WTC11 (cell line): ENCODE results near the gene RNF149. TPM values are rescaled to one million over a fixed set of nuclear protein-coding genes. Genes with fewer than 3 reads are reported as not detected.
A peak's percentile ranks its signal among the peaks of the same experiment; 100 is the strongest.

ENCODE experiments used
- ATAC-seq: fragments of 200-7000 bp; cut with Tn5 transposase; 2 replicates; pipeline ENCODE4 v1.10.0; 2021; ENCODE audit warnings: mild to moderate bottlenecking, moderate library complexity
- CTCF ChIA-PET: fragments of 300-600 bp; sonication (Branson Sonifier 250); formaldehyde crosslinking; loops from one replicate; lab custom pipeline; 2021; ENCODE audit warnings: antibody characterized with exemption; lab: Charles Lee
- POLR2A ChIA-PET: fragments of 350-600 bp; sonication (Branson Sonifier 250); formaldehyde crosslinking; loops from one replicate; lab custom pipeline; 2021; ENCODE audit warnings: antibody characterized with exemption; lab: Charles Lee
- DNase-seq: peaks from one replicate; pipeline ENCODE4 v3.0.0; 2021; ENCODE audit warnings: low spot score
- H3K27ac Mint-ChIP-seq: 2 replicates; pipeline ENCODE4 v1.8.0; 2021; ENCODE audit warnings: mixed read lengths
- H3K27me3 Mint-ChIP-seq: 2 replicates; pipeline ENCODE4 v1.8.0; 2021; ENCODE audit warnings: low read depth, mild to moderate bottlenecking, moderate library complexity, mixed read lengths
- H3K36me3 Mint-ChIP-seq: 2 replicates; pipeline ENCODE4 v1.8.0; 2021; ENCODE audit warnings: mixed read lengths
- H3K4me1 Mint-ChIP-seq: 2 replicates; pipeline ENCODE4 v1.8.0; 2022; ENCODE audit warnings: mixed read lengths
- H3K4me3 Mint-ChIP-seq: 2 replicates; pipeline ENCODE4 v1.8.0; 2021; ENCODE audit warnings: mild to moderate bottlenecking, moderate library complexity, mixed read lengths
- H3K9me3 Mint-ChIP-seq: 2 replicates; pipeline ENCODE4 v1.8.0; 2021; ENCODE audit warnings: mixed read lengths
- AFF4 ChIP-seq: sonication (generic); formaldehyde crosslinking; IDR thresholded peaks from 2 replicates; pipeline ENCODE4 v1.8.1; 2023; ENCODE audit warnings: mild to moderate bottlenecking, missing genetic modification reagents, borderline replicate concordance
- CBFB ChIP-seq: sonication (generic); formaldehyde crosslinking; IDR thresholded peaks from 2 replicates; pipeline ENCODE4 v1.8.1; 2022; ENCODE audit warnings: mild to moderate bottlenecking, low read depth, missing genetic modification reagents
- CREM ChIP-seq: sonication (generic); formaldehyde crosslinking; IDR thresholded peaks from 2 replicates; pipeline ENCODE4 v1.8.1; 2022; ENCODE audit warnings: mild to moderate bottlenecking, missing genetic modification reagents, moderate library complexity
- E2F1 ChIP-seq: sonication (generic); formaldehyde crosslinking; IDR thresholded peaks from 2 replicates; pipeline ENCODE4 v1.8.0; 2022; ENCODE audit warnings: mild to moderate bottlenecking, missing genetic modification reagents
- E2F4 ChIP-seq: sonication (generic); formaldehyde crosslinking; IDR thresholded peaks from 2 replicates; pipeline ENCODE4 v1.8.1; 2022; ENCODE audit warnings: low read depth, mild to moderate bottlenecking, moderate library complexity, missing genetic modification reagents, borderline replicate concordance
- EMX1 ChIP-seq: fragments of 250-450 bp; sonication (Bioruptor Pico); IDR thresholded peaks from 2 replicates; pipeline ENCODE4 v1.8.0; 2021; ENCODE audit warnings: mild to moderate bottlenecking
- FOXJ3 ChIP-seq: sonication (generic); formaldehyde crosslinking; IDR thresholded peaks from 2 replicates; pipeline ENCODE4 v1.9.0; 2021; ENCODE audit warnings: missing genetic modification reagents, mild to moderate bottlenecking, borderline replicate concordance
- GRHL2 ChIP-seq: fragments of 250-450 bp; sonication (Bioruptor Pico); IDR thresholded peaks from 2 replicates; pipeline ENCODE4 v1.8.0; 2022; ENCODE audit warnings: mild to moderate bottlenecking, moderate library complexity; ENCODE audit not compliant: insufficient replicate concordance, severe bottlenecking
- HMGXB4 ChIP-seq: sonication (generic); formaldehyde crosslinking; IDR thresholded peaks from 2 replicates; pipeline ENCODE4 v1.8.1; 2023; ENCODE audit warnings: mild to moderate bottlenecking, moderate library complexity, missing genetic modification reagents
- IRF1 ChIP-seq: sonication (generic); formaldehyde crosslinking; IDR thresholded peaks from 2 replicates; pipeline ENCODE4 v1.8.0; 2023; ENCODE audit warnings: missing genetic modification reagents
- MAX ChIP-seq: sonication (generic); formaldehyde crosslinking; IDR thresholded peaks from 2 replicates; pipeline ENCODE4 v1.8.0; 2022; ENCODE audit warnings: mild to moderate bottlenecking, missing genetic modification reagents
- NFATC4 ChIP-seq: fragments of 250-450 bp; sonication (Bioruptor Pico); IDR thresholded peaks from 2 replicates; pipeline ENCODE4 v1.9.0; 2021; ENCODE audit warnings: mild to moderate bottlenecking
- NFYB ChIP-seq: sonication (generic); formaldehyde crosslinking; conservative IDR thresholded peaks from 2 replicates; pipeline ENCODE4 v1.8.0; 2022; ENCODE audit warnings: low read depth, missing genetic modification reagents
- NR2C2 ChIP-seq: sonication (generic); formaldehyde crosslinking; IDR thresholded peaks from 2 replicates; pipeline ENCODE4 v1.8.0; 2022; ENCODE audit warnings: mild to moderate bottlenecking, missing genetic modification reagents
- OVOL2 ChIP-seq: fragments of 250-450 bp; sonication (Bioruptor Pico); IDR thresholded peaks from 2 replicates; pipeline ENCODE4 v1.9.0; 2021; ENCODE audit warnings: mild to moderate bottlenecking, borderline replicate concordance
- PRRX2 ChIP-seq: fragments of 250-450 bp; sonication (Bioruptor Pico); IDR thresholded peaks from 2 replicates; pipeline ENCODE4 v1.8.0; 2021; ENCODE audit warnings: mild to moderate bottlenecking
- SMAD3 ChIP-seq: sonication (generic); formaldehyde crosslinking; IDR thresholded peaks from 2 replicates; pipeline ENCODE4 v1.8.0; 2022; ENCODE audit warnings: missing genetic modification reagents, mild to moderate bottlenecking, borderline replicate concordance
- TCF7 ChIP-seq: sonication (generic); formaldehyde crosslinking; IDR thresholded peaks from 2 replicates; pipeline ENCODE4 v1.8.0; 2022; ENCODE audit warnings: mild to moderate bottlenecking, low read depth, missing genetic modification reagents, moderate library complexity
- TEAD1 ChIP-seq: sonication (generic); formaldehyde crosslinking; IDR thresholded peaks from 2 replicates; pipeline ENCODE4 v1.8.0; 2022; ENCODE audit warnings: mild to moderate bottlenecking, missing genetic modification reagents
- USF2 ChIP-seq: sonication (generic); formaldehyde crosslinking; IDR thresholded peaks from 2 replicates; pipeline ENCODE4 v1.8.1; 2023; ENCODE audit warnings: mild to moderate bottlenecking, missing genetic modification reagents, moderate library complexity
- ZNF396 ChIP-seq: fragments of 250-450 bp; sonication (Bioruptor Pico); IDR thresholded peaks from 2 replicates; pipeline ENCODE4 v1.8.0; 2021; ENCODE audit warnings: mild to moderate bottlenecking, moderate library complexity, borderline replicate concordance
- ZNF423 ChIP-seq: fragments of 250-450 bp; sonication (Bioruptor Pico); IDR thresholded peaks from 2 replicates; pipeline ENCODE4 v2.1.2; 2022; ENCODE audit warnings: mild to moderate bottlenecking, moderate library complexity
- total RNA-seq: library from RNA; stranded (reverse); gene quantifications from 3 replicates; pipeline ENCODE4 v1.2.3, GENCODE V29; 2021
- TF ChIP-seq, protein P1 (sequence below): sonication (generic); formaldehyde crosslinking; IDR thresholded peaks from 2 replicates; pipeline ENCODE4 v1.8.0; 2022; ENCODE audit warnings: mild to moderate bottlenecking, missing genetic modification reagents
- TF ChIP-seq, protein P2 (sequence below): sonication (generic); formaldehyde crosslinking; IDR thresholded peaks from 2 replicates; pipeline ENCODE4 v1.8.1; 2022; ENCODE audit warnings: mild to moderate bottlenecking, missing genetic modification reagents, moderate library complexity, borderline replicate concordance

The RNF149 gene
- total RNA-seq, 1 experiment from 2014 or later: 25.6 TPM

GRCh38 chr2:101306410-101306809 is 2.1 kb downstream of the RNF149 start:
- no peaks in the 10 kb centered on the region for H3K9me3 Mint-ChIP-seq
- peaks cover 50% of the 10 kb centered on the region for H3K4me1 Mint-ChIP-seq
- CTCF ChIA-PET: no interaction called here
- no peak overlapping the region for H3K27ac Mint-ChIP-seq
- TF ChIP-seq NFATC4 (CRISPR knock-in tag) (no peak), FOXJ3 (CRISPR knock-in tag) (no peak), CREM (no peak), E2F4 (CRISPR knock-in tag) (no peak), TCF7 (no peak), NFYB (no peak), ZNF423 (no peak), E2F1 (CRISPR knock-in tag) (no peak), MAX (no peak), OVOL2 (CRISPR knock-in tag) (no peak), EMX1 (CRISPR knock-in tag) (no peak), HMGXB4 (no peak)
- TF ChIP-seq, protein P1, sequence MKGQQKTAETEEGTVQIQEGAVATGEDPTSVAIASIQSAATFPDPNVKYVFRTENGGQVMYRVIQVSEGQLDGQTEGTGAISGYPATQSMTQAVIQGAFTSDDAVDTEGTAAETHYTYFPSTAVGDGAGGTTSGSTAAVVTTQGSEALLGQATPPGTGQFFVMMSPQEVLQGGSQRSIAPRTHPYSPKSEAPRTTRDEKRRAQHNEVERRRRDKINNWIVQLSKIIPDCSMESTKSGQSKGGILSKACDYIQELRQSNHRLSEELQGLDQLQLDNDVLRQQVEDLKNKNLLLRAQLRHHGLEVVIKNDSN (CRISPR knock-in tag): no peak
- ATAC-seq (no peak), DNase-seq (no peak)
- peak overlapping the region; percentile 87 for H3K4me3 Mint-ChIP-seq
- peaks cover 15% of the 10 kb centered on the region for H3K36me3 Mint-ChIP-seq
- POLR2A ChIA-PET: no interaction called here
- H3K27me3 Mint-ChIP-seq: peaks cover 9% of the 10 kb centered on the region

DNA sequence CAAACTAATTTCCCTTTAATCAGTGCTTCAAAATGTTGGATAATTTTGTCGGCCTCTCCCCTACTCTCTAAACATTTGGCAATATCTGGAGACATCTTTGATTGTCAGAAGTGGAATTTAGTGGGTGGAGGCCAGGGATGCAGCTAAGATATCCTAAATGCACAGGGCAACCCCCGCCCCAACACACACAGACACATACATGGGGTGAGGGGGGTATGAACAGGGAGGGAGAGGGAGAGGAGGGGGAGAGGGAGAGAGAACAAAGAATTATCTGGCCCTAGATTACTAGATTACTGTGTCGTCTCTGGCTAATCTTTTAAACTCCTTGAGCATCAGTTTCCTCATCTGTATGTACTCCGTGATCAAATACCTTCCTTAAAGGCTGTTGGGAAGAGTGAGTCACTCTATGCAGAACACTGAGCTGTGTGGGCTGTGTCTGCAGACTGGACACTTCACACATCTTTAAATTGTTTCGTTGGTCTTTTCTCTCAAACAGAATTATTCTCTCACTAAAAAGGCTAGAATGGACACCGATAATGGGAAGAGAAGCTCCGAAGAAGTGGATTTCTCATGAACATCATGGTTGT is 2.9 kb downstream of the RNF149 start:
- H3K27ac Mint-ChIP-seq: peak overlapping the region; percentile 55
- CTCF ChIA-PET: no interaction called here
- TF ChIP-seq PRRX2: no peak
- TF ChIP-seq CBFB: no peak
- TF ChIP-seq NR2C2: no peak
- TF ChIP-seq AFF4 (CRISPR knock-in tag): no peak
- no peak for TF ChIP-seq MAX
- TF ChIP-seq USF2: no peak
- no peak for TF ChIP-seq SMAD3
- TF ChIP-seq, protein P2, sequence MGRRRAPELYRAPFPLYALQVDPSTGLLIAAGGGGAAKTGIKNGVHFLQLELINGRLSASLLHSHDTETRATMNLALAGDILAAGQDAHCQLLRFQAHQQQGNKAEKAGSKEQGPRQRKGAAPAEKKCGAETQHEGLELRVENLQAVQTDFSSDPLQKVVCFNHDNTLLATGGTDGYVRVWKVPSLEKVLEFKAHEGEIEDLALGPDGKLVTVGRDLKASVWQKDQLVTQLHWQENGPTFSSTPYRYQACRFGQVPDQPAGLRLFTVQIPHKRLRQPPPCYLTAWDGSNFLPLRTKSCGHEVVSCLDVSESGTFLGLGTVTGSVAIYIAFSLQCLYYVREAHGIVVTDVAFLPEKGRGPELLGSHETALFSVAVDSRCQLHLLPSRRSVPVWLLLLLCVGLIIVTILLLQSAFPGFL (CRISPR knock-in tag): no peak
- TF ChIP-seq IRF1 (CRISPR knock-in tag): no peak
- TF ChIP-seq ZNF396 (CRISPR knock-in tag): no peak
- no peak for TF ChIP-seq TEAD1 (CRISPR knock-in tag)
- no peak for TF ChIP-seq GRHL2 (CRISPR knock-in tag)

More for the DNA sequence above, 2.9 kb downstream of the RNF149 start:
- H3K9me3 Mint-ChIP-seq: no peaks in the 10 kb centered on the region
- H3K4me1 Mint-ChIP-seq: peaks cover 49% of the 10 kb centered on the region
- DNase-seq: no peak
- H3K27me3 Mint-ChIP-seq: peaks cover 9% of the 10 kb centered on the region
- H3K4me3 Mint-ChIP-seq: peak overlapping the region; percentile 31
- POLR2A ChIA-PET: no interaction called here
- peaks cover 15% of the 10 kb centered on the region for H3K36me3 Mint-ChIP-seq
- ATAC-seq: no peak
